Stimulated activated CD4-positive, alpha-beta T cell treated with anti-CD3 and anti-CD28 coated beads, Interleukin-2, amount 100 ng/mL, for 48 hours (primary cell): ENCODE measurements around the gene FBN1.

Experiments
- DNase-seq, 2 donors: peaks; one replicate each; pipeline ENCODE4 v3.0.0-alpha.2; 2020

FBN1 gene

DNA sequence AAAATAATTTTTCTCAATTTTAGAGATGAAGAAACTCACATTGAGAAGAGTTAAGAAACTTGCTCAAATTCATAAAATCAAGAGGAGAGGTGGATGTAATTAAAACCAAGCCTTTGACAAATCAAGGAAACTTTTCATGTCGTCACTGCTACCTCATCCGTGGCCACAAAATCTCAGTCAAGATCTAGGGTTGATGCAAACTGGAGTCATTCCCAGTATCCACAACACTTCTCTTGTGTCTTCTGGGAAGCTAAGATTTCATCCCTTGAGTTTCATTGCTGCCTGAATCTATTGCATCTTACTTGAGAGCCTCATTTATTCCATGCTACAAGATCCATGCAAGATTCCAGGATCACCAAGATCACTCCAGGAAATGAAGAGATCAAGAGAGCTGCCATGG, 5.4 kb upstream of the FBN1 start:
- no peak for DNase-seq

GRCh38 chr15:48647962-48648361, 2.5 kb upstream of the FBN1 start:
- no peak for DNase-seq

DNA sequence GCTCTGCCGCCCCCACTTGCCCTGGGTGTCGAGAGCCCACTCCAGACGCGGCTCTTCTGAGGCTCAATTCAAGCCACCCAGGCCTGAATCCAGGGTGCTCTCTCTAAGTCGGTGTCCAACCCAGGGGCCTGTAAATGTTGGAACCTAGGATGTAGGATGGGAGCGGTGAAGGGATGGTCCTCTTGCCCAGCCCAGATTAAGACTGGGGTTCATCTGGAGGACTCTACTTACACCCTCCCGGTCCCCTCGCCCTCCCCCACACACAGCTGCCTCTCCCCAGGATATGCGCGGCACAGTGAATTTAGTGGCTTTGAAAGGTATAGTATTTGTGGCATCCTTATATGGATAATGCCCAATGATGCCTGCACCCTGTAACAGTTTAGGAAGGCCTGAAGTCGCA, 822 bp upstream of the FBN1 start:
- DNase-seq: no peak

- DNase-seq: no peak
Observed at GRCh38 chr15:48644827-48645557, 517 bp downstream of the FBN1 start.

DNA sequence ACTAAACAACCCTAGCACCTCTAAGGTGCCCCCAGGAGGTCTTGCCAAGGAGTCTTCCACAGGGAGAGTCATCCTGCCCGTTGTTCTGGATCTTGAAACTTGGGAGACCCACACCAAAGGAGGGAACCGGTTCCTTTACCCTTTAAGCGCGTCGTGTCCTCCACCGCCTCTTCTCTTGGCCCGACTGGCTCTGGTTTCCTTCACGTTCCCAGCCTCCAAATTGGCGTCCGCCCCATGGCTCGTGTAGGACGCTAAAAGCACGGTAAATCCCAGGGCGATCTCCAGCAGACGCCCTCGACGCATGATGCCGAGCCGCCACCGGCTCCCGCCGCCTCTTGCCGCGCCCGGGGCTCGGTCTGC, 1.1 kb downstream of the FBN1 start:
- no peak for DNase-seq

DNA sequence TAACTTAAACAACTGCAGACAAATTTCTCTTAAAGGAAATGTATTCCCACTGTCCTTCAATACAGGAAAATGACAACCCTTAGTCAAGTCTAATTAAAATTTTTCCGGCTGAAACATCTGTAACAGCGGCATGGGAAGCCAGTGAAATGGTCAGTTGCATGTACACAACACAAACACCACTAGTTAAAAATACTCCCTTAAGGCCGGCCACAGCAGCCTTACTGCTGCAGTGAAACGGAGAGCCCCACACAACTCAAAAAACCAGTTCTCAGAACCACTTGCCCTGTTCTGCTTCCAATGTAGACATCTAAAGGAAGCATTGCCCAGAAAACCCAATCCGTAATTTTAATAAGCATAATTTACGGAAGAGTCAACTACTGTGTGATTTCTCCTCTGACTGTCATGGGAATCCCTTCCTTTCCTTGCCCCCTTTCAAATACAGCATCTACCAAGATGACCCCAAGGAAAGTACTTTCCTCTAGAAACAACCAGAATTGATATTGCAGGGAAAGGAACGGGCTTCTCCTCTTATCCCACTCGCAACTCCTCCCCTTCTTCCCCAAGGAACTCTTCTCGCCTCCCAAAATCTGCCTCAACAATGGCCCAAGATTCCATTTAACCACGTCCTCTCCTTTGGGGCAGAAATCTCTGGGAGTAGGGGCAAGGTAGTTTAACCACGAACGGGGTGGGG, 1.6 kb downstream of the FBN1 start:
- DNase-seq: no peak

DNA sequence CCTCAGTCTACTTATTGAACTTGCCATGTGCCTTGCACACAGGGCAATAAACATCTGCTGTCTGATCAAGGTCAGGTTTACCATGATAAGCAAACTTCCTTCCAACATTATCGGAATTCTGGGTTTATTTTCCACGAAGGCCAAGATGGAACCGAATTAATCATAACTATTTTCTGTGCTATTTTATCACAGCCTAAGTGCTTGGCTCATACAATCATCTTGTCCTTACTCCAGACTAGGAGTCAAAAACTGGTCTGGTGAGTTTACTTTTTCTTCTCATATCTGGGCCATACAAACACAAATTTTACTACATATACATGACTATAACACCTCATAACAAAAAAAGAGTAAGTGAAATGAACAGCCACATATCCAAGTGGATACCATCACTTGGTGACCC, 2.3 kb downstream of the FBN1 start:
- no peak for DNase-seq

DNA sequence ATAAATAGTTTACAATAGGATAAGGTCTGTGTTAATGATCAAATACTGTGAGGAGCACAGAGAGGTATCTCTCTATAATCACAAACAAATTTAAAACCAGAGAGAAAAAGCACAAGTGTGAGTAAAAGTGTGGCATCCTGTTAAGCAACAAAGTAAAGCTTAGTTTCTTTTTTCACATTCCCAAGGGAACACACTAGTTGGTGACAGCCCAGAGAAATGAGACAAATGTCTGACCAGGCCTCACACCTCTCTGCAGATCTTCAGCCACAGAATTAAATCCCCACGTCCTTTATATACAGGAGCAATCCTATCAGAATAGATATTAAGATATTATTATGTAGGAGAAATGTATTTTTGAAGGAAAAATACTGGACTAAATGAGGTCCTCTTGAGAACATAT, 2.7 kb downstream of the FBN1 start:
- no peak for DNase-seq

- DNase-seq: no peak
Observed at GRCh38 chr15:48641416-48641815, 4.1 kb downstream of the FBN1 start.

DNA sequence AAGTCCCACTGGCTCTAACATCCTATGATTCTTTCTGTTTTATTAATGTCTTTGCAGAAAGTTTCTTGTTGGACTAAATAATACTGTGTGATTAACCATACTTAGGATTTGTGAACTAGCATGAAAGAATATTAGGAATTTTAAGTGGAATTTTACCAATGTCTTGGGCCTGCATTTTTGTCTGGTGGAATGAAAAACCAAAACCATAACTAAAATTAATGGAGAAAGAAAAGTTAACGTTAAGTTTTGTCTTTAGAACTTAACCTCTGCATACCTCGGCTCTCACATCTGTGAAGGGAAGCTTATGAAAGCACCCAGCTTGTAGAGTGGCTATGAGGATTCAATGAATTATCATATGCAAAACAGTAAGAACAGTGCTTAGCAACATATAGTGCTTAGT, 6.5 kb downstream of the FBN1 start:
- DNase-seq: no peak

GRCh38 chr15:48637639-48638038, 7.9 kb downstream of the FBN1 start:
- DNase-seq: no peak

DNA sequence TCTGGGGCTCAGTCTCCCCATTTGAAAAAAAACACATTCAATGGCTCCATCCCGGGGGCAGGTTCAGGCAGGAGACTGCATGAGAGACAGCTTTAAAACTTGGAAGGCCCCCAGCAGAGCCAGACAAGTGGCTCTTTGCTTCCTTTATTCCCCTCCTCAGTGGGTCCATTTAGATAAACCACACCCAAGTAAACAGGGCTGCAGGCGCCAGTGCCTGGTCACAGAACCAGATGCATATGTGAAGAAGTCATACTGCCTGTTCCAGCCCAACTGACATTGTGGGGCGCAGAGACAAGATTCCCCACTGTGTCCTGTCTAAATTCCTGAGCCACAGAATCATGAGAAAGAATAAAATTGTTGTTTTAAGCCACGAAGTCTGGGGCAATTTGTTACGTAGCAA, 9.0 kb downstream of the FBN1 start:
- no peak for DNase-seq

GRCh38 chr15:48634893-48635292, 10.6 kb downstream of the FBN1 start:
- DNase-seq: no peak

DNA sequence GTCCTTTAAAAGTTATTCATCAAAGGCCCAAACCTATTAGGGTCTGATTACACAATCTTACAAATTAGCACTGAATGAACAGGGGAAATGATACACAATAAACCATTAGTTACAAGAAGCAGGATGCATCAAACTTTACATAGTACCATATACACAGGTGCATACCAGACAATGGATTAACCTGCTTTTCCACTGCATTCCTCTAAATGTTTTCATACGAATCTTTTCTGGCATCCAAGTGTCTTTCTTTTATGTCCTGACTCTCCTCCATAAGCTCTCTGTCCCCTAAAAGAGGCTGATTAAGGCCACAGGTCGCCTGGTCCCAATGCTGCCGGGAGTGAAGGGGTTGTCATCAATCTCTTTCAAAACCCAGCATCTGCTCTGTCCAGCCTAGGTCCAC, 11.4 kb downstream of the FBN1 start:
- no peak for DNase-seq

- no peak for DNase-seq
Observed at GRCh38 chr15:48632651-48633050, 12.9 kb downstream of the FBN1 start.

- DNase-seq: no peak
Observed at GRCh38 chr15:48631176-48631770, 14.2 kb downstream of the FBN1 start.

GRCh38 chr15:48630245-48630644, 15.3 kb downstream of the FBN1 start:
- DNase-seq: no peak

GRCh38 chr15:48628832-48629231, 16.7 kb downstream of the FBN1 start:
- no peak for DNase-seq

GRCh38 chr15:48627260-48627940, 18.1 kb downstream of the FBN1 start:
- DNase-seq: no peak

DNA sequence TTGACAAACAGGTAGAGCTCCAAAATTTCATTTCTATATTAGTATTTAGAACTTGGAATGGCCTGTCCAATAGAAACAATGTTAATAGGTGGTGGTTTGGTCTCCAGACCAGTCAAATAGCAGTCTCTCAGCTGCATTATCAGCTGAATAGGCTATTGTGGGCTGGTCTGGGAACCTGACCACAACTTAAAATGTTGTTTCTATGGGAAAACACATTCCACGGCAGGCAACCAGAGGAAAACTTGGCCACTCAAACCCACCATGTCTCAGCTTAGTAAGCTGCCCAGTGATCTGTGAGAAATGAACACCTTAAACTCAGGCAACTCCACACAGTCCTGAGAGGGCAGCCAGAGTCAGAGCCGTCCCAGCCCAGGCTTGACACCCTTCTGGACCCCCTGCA, 20.4 kb downstream of the FBN1 start:
- no peak for DNase-seq

GRCh38 chr15:48624700-48625099, 20.8 kb downstream of the FBN1 start:
- DNase-seq: no peak

DNA sequence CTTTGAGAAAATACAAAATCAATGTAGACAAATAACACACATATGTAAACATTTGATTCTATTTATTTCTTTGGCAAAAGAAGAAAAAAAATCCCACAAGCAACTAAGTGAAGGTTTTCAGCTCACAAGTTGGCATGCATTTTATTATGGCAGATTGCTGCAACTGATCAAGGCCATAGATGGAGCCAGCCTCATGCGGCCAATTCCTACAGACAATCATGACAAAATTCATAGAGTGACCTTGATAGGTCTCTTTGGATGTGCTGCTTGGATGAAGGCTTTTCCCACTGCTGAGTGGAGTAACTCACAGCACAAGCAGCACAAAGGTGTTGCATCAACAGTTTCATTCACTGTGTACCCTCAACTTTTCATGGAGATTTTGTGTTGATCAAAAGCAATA, 22.1 kb downstream of the FBN1 start:
- DNase-seq: no peak

- DNase-seq: no peak
Observed at GRCh38 chr15:48622237-48622636, 23.3 kb downstream of the FBN1 start.

DNA sequence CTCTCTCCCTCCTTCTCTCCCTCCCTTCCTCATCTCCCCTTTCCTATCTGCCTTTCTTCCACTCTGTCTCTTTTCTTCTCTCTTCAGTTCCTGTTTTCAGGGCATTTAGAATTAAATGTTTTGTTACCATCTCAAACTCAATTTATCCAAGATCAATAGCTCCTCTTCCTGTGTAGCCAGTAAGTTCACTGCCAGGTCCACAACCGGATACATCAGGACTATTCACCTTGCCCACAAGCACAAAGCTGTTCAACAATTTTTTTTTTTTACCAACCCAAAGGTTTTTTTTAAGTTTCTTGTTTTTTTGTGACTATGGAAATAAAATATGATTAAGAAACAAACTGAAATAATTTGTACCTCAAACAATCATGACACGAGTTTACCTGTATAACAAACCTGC, 26.1 kb downstream of the FBN1 start:
- no peak for DNase-seq
